OCI-LY3 (cell line): Measurements from ENCODE around the gene VAC14.

Experiments used
- EZH2phosphoT487 ChIP-seq: fragments of 200-600 bp; shearing (Covaris generic); IDR thresholded peaks from 2 replicates; pipeline ENCODE4 v1.6.1; 2018; ENCODE audit warnings: antibody characterized with exemption, mixed run types, low read depth
- TF ChIP-seq, protein P1 (sequence below): fragments of 200-600, 300-600 bp; sonication (generic); IDR thresholded peaks from 2 replicates; pipeline ENCODE4 v1.5.1; 2014; ENCODE audit warnings: antibody characterized with exemption, low read length, low read depth

DNA sequence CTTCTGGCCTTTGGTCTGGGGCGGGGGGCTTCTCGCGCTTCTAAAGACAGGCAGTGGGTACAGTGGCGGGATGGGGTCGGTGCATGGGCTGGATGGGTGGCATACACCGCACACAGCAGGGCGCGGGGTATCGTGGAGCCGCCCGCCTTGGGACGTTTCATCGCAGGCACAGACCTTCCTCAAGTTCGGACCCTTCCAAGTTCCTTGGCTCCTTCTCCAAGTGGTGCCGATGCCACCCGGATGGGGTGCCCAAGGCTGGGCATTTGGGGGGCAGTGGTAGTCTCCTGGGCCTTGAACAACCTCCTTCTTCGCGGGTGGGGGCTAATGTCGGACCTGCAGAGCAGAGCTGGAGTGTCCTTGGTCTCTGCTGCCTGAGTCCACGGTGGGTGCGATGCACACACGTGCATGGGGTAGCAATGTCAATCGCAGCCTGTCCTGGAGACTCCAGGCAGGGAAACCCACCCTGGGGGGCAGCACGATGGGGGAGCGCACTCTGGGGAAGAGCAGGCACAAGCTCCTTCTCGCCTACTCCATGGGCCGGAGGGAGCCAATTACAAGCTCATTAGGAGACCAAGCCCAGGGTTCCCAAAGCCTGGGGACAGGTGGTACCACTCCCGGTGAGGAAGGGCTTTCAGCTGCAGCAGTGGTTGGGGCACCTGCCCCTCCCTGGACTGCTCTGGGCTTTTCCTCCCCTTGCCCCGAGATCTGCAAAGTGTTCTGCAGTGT, 114.4 kb downstream of the VAC14 start:
- TF ChIP-seq, protein P1, sequence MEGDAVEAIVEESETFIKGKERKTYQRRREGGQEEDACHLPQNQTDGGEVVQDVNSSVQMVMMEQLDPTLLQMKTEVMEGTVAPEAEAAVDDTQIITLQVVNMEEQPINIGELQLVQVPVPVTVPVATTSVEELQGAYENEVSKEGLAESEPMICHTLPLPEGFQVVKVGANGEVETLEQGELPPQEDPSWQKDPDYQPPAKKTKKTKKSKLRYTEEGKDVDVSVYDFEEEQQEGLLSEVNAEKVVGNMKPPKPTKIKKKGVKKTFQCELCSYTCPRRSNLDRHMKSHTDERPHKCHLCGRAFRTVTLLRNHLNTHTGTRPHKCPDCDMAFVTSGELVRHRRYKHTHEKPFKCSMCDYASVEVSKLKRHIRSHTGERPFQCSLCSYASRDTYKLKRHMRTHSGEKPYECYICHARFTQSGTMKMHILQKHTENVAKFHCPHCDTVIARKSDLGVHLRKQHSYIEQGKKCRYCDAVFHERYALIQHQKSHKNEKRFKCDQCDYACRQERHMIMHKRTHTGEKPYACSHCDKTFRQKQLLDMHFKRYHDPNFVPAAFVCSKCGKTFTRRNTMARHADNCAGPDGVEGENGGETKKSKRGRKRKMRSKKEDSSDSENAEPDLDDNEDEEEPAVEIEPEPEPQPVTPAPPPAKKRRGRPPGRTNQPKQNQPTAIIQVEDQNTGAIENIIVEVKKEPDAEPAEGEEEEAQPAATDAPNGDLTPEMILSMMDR, result no peak
- TF ChIP-seq EZH2phosphoT487, result no peak
